Smooth muscle cell (in vitro differentiated cells): ENCODE measurements around the gene SELENBP1. TPM values are rescaled to one million over a fixed set of nuclear protein-coding genes. Genes with fewer than 3 reads are reported as not detected.
"Not testable (repeated sequence)": the region's sequence is repeated elsewhere in the genome, so short reads cannot be mapped to it uniquely, and the experiment has no call there.

Experiments
- DNase-seq: peaks from one replicate; lab custom pipeline; 2025; ENCODE audit not compliant: unreplicated experiment; lab: John Stamatoyannopoulos, UW
- H2AFZ ChIP-seq: fragments of 200-600 bp; sonication (generic); 2 replicates; pipeline ENCODE4 v1.6.0; 2016; ENCODE audit warnings: antibody characterized with exemption, low read depth, mild to moderate bottlenecking
- H3F3A ChIP-seq: fragments of 200-600 bp; sonication (generic); 2 replicates; pipeline ENCODE4 v1.6.0; 2017; ENCODE audit warnings: antibody characterized with exemption, low read depth
- H3K27ac ChIP-seq: fragments of 200-600 bp; sonication (generic); 2 replicates; pipeline ENCODE4 v1.5.1; 2016; ENCODE audit warnings: low read depth, mild to moderate bottlenecking
- H3K27me3 ChIP-seq: fragments of 200-600 bp; sonication (generic); 2 replicates; pipeline ENCODE4 v1.6.1; 2016; ENCODE audit warnings: low read depth, mild to moderate bottlenecking
- H3K36me3 ChIP-seq: fragments of 200-600 bp; sonication (generic); 2 replicates; pipeline ENCODE4 v1.5.1; 2016; ENCODE audit warnings: low read depth
- H3K4me1 ChIP-seq: fragments of 200-600 bp; sonication (generic); 2 replicates; pipeline ENCODE4 v1.5.1; 2016; ENCODE audit warnings: low read depth
- H3K4me2 ChIP-seq: fragments of 200-600 bp; sonication (generic); 2 replicates; pipeline ENCODE4 v1.6.0; 2016; ENCODE audit warnings: mild to moderate bottlenecking
- H3K4me3 ChIP-seq: fragments of 200-600 bp; sonication (generic); 2 replicates; pipeline ENCODE4 v1.5.1; 2016; ENCODE audit warnings: mild to moderate bottlenecking
- H3K79me2 ChIP-seq: fragments of 200-600 bp; sonication (generic); 2 replicates; pipeline ENCODE4 v1.6.0; 2016; ENCODE audit warnings: low read depth, mild to moderate bottlenecking
- H3K9ac ChIP-seq: fragments of 200-600 bp; sonication (generic); 2 replicates; pipeline ENCODE4 v1.6.0; 2016; ENCODE audit warnings: low read depth
- H3K9me3 ChIP-seq: fragments of 200-600 bp; sonication (generic); replicated peaks from 2 replicates; pipeline ENCODE4 v1.5.1; 2016; ENCODE audit warnings: low read depth
- H4K20me1 ChIP-seq: fragments of 200-600 bp; sonication (generic); 2 replicates; pipeline ENCODE4 v1.6.0; 2016; ENCODE audit warnings: low read depth
- WGBS: methylation state at CpG from one replicate; pipeline ENCODE4 v1.1.7; 2016; ENCODE audit warnings: low lambda C conversion rate; 5-methylcytosine and 5-hydroxymethylcytosine counted together
- polyA plus RNA-seq: library from polyadenylated mRNA; unstranded; fragments of >200 nt; fragmentation: Nextera tagmentation; extraction: Ambion mirVana; gene quantifications from 2 replicates; pipeline ENCODE4 v1.2.1, GENCODE V29; 2016
- total RNA-seq: library from RNA; depleted of rRNA; stranded (reverse); fragments of >200 nt; gene quantifications from 2 replicates; pipeline ENCODE4 v1.2.3, GENCODE V29; 2014
- TF ChIP-seq, protein P1 (sequence below): fragments of 200-600 bp; sonication (generic); IDR thresholded peaks from 2 replicates; pipeline ENCODE4 v1.5.1; 2017; ENCODE audit warnings: borderline replicate concordance, mild to moderate bottlenecking, antibody characterized with exemption; ENCODE audit not compliant: insufficient read depth, poor library complexity, severe bottlenecking

Gene SELENBP1
- total and polyA plus RNA-seq, 2 experiments from 2014 or later: 22.0 to 40.2 TPM

DNA sequence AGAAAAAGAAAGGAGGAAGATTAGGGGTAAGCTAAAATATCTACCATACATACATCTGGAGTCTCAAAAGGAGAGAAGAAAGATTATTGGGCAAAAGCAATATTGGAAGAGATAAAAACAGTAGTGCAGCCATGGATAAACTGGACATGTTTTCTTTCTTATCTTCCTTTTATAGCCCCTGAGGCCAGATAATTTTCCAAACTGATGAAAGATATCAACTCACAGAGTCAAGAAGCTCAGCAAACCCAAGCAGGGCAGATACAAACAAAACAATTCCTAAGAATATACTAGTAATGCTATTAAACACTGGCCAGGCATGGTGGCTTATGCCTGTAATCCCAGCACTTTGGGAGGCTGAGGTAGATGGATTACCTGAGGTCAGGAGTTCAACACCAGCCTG lies 21.1 kb upstream of the SELENBP1 start:
- TF ChIP-seq, protein P1, sequence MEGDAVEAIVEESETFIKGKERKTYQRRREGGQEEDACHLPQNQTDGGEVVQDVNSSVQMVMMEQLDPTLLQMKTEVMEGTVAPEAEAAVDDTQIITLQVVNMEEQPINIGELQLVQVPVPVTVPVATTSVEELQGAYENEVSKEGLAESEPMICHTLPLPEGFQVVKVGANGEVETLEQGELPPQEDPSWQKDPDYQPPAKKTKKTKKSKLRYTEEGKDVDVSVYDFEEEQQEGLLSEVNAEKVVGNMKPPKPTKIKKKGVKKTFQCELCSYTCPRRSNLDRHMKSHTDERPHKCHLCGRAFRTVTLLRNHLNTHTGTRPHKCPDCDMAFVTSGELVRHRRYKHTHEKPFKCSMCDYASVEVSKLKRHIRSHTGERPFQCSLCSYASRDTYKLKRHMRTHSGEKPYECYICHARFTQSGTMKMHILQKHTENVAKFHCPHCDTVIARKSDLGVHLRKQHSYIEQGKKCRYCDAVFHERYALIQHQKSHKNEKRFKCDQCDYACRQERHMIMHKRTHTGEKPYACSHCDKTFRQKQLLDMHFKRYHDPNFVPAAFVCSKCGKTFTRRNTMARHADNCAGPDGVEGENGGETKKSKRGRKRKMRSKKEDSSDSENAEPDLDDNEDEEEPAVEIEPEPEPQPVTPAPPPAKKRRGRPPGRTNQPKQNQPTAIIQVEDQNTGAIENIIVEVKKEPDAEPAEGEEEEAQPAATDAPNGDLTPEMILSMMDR: no peak
- Histone ChIP-seq H3K27ac (no peak overlapping the region), H3K79me2 (no peaks in the 10 kb centered on the region), H3K36me3 (no peaks in the 10 kb centered on the region), H4K20me1 (no peaks in the 10 kb centered on the region), H3K27me3 (no peaks in the 10 kb centered on the region), H2AFZ (no peak overlapping the region), H3K9me3 (no peaks in the 10 kb centered on the region), H3K4me3 (no peak overlapping the region), H3K4me2 (no peak overlapping the region), H3K9ac (no peak overlapping the region), H3F3A (no peaks in the 10 kb centered on the region), H3K4me1 (no peaks in the 10 kb centered on the region)
- no peak for DNase-seq

DNA sequence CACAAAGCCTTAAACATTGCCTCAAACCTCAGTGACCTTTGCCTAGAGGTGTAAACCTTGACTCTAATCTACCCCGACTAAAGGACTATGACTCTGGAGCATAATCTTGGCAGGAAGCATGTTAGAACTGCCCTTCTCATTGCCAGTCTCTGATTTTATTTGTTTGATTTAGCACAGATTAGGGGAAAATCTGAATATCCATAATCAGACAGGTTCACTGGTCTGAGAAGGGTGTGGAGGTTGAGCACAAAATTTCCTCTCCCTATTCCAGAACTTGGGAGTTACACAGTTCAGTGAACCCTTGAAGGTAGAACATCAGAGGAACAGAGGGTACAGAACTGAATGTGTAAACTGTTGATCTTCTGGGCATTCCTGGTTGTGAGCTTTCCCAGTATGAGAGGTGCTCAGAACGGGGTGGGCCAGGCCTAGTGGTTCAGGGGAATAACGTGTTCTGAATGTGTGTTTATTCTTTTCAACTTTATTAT lies 18.6 kb upstream of the SELENBP1 start:
- Histone ChIP-seq H3K4me1 (no peaks in the 10 kb centered on the region), H3K4me3 (no peak overlapping the region), H3K4me2 (no peak overlapping the region), H3K9ac (no peak overlapping the region), H3K27ac (no peak overlapping the region), H4K20me1 (no peaks in the 10 kb centered on the region), H3F3A (no peaks in the 10 kb centered on the region), H3K36me3 (no peaks in the 10 kb centered on the region), H3K9me3 (no peaks in the 10 kb centered on the region), H3K27me3 (no peaks in the 10 kb centered on the region), H2AFZ (no peak overlapping the region), H3K79me2 (no peaks in the 10 kb centered on the region)
- TF ChIP-seq, protein P1: no peak
- 88% methylated on average over 3 of the region's 3 CpGs for WGBS
- no peak for DNase-seq

GRCh38 chr1:151390221-151391078 lies 17.9 kb upstream of the SELENBP1 start:
- not testable (repeated sequence) for H3F3A ChIP-seq, H3K27me3 ChIP-seq, H3K79me2 ChIP-seq, H3K36me3 ChIP-seq, H3K9me3 ChIP-seq, DNase-seq, H3K4me3 ChIP-seq, H2AFZ ChIP-seq, H3K27ac ChIP-seq, H3K9ac ChIP-seq, H3K4me2 ChIP-seq, H3K4me1 ChIP-seq, H4K20me1 ChIP-seq
- WGBS: 94% methylated on average over 22 of the region's 22 CpGs

GRCh38 chr1:151386002-151386401 lies 13.5 kb upstream of the SELENBP1 start:
- Histone ChIP-seq H3K79me2 (no peaks in the 10 kb centered on the region), H3K4me3 (no peak overlapping the region)
- no peak for DNase-seq

More at GRCh38 chr1:151386002-151386401, 13.5 kb upstream of the SELENBP1 start:
- Histone ChIP-seq H4K20me1 (no peaks in the 10 kb centered on the region), H3K4me1 (no peaks in the 10 kb centered on the region), H3K36me3 (no peaks in the 10 kb centered on the region), H3K4me2 (no peak overlapping the region), H3K27me3 (no peaks in the 10 kb centered on the region), H3F3A (no peaks in the 10 kb centered on the region), H3K9me3 (no peaks in the 10 kb centered on the region), H2AFZ (no peak overlapping the region), H3K9ac (no peak overlapping the region), H3K27ac (no peak overlapping the region)
- TF ChIP-seq, protein P1: no peak
- WGBS: 93% methylated on average over 2 of the region's 2 CpGs
